HL-60 (cell line): ENCODE results near the gene CHFR.

Source experiments
- GABPA ChIP-seq: IDR thresholded peaks from 2 replicates; pipeline ENCODE4 v1.6.1; 2012; ENCODE audit warnings: low read depth
- TF ChIP-seq, protein P1 (sequence below): IDR thresholded peaks from 2 replicates; pipeline ENCODE4 v1.6.1; 2012; ENCODE audit warnings: low read depth; ENCODE audit not compliant: insufficient replicate concordance
- TF ChIP-seq, protein P2 (sequence below): IDR thresholded peaks from one replicate; pipeline ENCODE4 v1.5.1; 2011; ENCODE audit warnings: low read length, control low read depth, inconsistent platforms; ENCODE audit not compliant: insufficient read depth

DNA sequence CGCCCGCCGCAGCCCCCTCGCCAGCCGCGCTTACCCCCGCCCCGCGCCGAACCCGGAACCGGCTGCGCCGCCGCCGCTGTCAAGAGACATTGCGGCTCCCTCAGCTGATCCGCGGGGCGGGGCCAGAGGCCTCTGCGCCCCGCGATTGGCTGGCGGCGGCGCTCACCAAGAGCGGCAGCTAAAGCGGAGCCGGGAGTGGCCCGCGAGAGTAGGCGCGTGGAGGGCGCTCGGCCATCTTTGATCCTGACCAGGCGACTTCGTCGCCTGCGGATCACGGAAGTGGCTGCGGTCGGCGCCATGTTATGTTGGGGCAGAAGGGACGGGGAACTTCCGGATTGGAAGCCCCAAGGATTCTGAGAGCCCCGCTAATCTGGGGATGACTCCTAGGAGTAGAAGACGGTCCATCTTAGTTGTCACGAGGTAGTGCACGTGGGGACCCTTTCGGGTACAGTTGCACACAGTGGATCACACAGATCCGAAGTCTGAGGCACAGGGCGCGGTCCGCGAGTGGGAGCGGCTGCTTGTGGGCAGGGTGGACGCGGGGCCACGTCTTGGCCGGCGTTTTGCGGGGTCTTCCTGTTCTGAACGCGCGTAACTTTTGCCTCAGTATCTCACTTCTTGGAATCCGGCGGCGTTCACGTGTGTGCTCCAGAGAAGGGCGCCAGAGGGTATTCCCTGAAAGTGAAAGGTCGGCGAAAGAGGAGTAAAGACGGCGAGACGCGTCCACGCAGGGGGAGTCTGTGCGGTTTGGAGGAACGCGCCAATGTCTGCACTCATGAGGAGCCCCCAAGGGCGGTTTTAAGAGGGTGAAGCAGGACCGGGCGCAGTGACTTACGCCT, at the start of gene CHFR:
- TF ChIP-seq, protein P1, sequence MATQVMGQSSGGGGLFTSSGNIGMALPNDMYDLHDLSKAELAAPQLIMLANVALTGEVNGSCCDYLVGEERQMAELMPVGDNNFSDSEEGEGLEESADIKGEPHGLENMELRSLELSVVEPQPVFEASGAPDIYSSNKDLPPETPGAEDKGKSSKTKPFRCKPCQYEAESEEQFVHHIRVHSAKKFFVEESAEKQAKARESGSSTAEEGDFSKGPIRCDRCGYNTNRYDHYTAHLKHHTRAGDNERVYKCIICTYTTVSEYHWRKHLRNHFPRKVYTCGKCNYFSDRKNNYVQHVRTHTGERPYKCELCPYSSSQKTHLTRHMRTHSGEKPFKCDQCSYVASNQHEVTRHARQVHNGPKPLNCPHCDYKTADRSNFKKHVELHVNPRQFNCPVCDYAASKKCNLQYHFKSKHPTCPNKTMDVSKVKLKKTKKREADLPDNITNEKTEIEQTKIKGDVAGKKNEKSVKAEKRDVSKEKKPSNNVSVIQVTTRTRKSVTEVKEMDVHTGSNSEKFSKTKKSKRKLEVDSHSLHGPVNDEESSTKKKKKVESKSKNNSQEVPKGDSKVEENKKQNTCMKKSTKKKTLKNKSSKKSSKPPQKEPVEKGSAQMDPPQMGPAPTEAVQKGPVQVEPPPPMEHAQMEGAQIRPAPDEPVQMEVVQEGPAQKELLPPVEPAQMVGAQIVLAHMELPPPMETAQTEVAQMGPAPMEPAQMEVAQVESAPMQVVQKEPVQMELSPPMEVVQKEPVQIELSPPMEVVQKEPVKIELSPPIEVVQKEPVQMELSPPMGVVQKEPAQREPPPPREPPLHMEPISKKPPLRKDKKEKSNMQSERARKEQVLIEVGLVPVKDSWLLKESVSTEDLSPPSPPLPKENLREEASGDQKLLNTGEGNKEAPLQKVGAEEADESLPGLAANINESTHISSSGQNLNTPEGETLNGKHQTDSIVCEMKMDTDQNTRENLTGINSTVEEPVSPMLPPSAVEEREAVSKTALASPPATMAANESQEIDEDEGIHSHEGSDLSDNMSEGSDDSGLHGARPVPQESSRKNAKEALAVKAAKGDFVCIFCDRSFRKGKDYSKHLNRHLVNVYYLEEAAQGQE = no peak
- TF ChIP-seq, protein P2, sequence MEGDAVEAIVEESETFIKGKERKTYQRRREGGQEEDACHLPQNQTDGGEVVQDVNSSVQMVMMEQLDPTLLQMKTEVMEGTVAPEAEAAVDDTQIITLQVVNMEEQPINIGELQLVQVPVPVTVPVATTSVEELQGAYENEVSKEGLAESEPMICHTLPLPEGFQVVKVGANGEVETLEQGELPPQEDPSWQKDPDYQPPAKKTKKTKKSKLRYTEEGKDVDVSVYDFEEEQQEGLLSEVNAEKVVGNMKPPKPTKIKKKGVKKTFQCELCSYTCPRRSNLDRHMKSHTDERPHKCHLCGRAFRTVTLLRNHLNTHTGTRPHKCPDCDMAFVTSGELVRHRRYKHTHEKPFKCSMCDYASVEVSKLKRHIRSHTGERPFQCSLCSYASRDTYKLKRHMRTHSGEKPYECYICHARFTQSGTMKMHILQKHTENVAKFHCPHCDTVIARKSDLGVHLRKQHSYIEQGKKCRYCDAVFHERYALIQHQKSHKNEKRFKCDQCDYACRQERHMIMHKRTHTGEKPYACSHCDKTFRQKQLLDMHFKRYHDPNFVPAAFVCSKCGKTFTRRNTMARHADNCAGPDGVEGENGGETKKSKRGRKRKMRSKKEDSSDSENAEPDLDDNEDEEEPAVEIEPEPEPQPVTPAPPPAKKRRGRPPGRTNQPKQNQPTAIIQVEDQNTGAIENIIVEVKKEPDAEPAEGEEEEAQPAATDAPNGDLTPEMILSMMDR = no peak
- TF ChIP-seq GABPA = peak; percentile 71
